ENCODE results near the gene RBM17. TPM values are rescaled to one million over a fixed set of nuclear protein-coding genes. Genes with fewer than 3 reads are reported as not detected.

The RBM17 gene
- total and polyA plus RNA-seq, 2 of the 13 experiments (the other 11 are each of a cell fraction or from before 2014, with no cell fraction given), result 30.7 to 77.5 TPM

GRCh38 chr10:6053816-6054631, 34.8 kb upstream of the RBM17 start (continued):
- TF ChIP-seq, protein P1, sequence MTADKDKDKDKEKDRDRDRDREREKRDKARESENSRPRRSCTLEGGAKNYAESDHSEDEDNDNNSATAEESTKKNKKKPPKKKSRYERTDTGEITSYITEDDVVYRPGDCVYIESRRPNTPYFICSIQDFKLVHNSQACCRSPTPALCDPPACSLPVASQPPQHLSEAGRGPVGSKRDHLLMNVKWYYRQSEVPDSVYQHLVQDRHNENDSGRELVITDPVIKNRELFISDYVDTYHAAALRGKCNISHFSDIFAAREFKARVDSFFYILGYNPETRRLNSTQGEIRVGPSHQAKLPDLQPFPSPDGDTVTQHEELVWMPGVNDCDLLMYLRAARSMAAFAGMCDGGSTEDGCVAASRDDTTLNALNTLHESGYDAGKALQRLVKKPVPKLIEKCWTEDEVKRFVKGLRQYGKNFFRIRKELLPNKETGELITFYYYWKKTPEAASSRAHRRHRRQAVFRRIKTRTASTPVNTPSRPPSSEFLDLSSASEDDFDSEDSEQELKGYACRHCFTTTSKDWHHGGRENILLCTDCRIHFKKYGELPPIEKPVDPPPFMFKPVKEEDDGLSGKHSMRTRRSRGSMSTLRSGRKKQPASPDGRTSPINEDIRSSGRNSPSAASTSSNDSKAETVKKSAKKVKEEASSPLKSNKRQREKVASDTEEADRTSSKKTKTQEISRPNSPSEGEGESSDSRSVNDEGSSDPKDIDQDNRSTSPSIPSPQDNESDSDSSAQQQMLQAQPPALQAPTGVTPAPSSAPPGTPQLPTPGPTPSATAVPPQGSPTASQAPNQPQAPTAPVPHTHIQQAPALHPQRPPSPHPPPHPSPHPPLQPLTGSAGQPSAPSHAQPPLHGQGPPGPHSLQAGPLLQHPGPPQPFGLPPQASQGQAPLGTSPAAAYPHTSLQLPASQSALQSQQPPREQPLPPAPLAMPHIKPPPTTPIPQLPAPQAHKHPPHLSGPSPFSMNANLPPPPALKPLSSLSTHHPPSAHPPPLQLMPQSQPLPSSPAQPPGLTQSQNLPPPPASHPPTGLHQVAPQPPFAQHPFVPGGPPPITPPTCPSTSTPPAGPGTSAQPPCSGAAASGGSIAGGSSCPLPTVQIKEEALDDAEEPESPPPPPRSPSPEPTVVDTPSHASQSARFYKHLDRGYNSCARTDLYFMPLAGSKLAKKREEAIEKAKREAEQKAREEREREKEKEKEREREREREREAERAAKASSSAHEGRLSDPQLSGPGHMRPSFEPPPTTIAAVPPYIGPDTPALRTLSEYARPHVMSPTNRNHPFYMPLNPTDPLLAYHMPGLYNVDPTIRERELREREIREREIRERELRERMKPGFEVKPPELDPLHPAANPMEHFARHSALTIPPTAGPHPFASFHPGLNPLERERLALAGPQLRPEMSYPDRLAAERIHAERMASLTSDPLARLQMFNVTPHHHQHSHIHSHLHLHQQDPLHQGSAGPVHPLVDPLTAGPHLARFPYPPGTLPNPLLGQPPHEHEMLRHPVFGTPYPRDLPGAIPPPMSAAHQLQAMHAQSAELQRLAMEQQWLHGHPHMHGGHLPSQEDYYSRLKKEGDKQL (CRISPR knock-in tag; IDR thresholded peaks at IDR 0.05; ENCODE audit: low read depth), result no peak
- TF ChIP-seq ARNT (IDR thresholded peaks at IDR 0.05), result no peak
- TF ChIP-seq HMG20B (CRISPR knock-in tag; conservative IDR thresholded peaks at IDR 0.05), result no peak
- TF ChIP-seq ZNF746 (CRISPR knock-in tag; IDR thresholded peaks at IDR 0.05), result no peak
- peak; percentile 51; the same call in 1 of the 2 replicates for TF ChIP-seq ZBTB38 (CRISPR knock-in tag; IDR thresholded peaks at IDR 0.05)
- no peak for TF ChIP-seq HIVEP1 (CRISPR knock-in tag; IDR thresholded peaks at IDR 0.05)
- no peak for TF ChIP-seq EP300 (IDR thresholded peaks at IDR 0.05; ENCODE audit: low read depth in 2 of 2, low read length in 2 of 2)
- TF ChIP-seq EP300 (CRISPR knock-in tag; IDR thresholded peaks at IDR 0.05; ENCODE audit: borderline replicate concordance), result no peak
- no peak for TF ChIP-seq ZNF136 (CRISPR knock-in tag; IDR thresholded peaks at IDR 0.05; ENCODE audit: low read depth)
- TF ChIP-seq JUN (CRISPR knock-in tag; IDR thresholded peaks at IDR 0.05), result no peak
- no peak for TF ChIP-seq DMTF1 (CRISPR knock-in tag; IDR thresholded peaks at IDR 0.05)
- TF ChIP-seq MAZ (IDR thresholded peaks at IDR 0.05; ENCODE audit: borderline replicate concordance, low read depth, low read length), result no peak
- no peak for TF ChIP-seq MAZ (CRISPR knock-in tag; IDR thresholded peaks at IDR 0.05; ENCODE audit: low read depth)
- no peak for TF ChIP-seq IRF1 (CRISPR knock-in tag; IDR thresholded peaks at IDR 0.05; ENCODE audit: low read depth)
- TF ChIP-seq ZNF549 (CRISPR knock-in tag; IDR thresholded peaks at IDR 0.05), result no peak
- peak; percentile 26; the same call in 1 of the 2 replicates for TF ChIP-seq DMAP1 (CRISPR knock-in tag; IDR thresholded peaks at IDR 0.05)
- TF ChIP-seq, protein P2, sequence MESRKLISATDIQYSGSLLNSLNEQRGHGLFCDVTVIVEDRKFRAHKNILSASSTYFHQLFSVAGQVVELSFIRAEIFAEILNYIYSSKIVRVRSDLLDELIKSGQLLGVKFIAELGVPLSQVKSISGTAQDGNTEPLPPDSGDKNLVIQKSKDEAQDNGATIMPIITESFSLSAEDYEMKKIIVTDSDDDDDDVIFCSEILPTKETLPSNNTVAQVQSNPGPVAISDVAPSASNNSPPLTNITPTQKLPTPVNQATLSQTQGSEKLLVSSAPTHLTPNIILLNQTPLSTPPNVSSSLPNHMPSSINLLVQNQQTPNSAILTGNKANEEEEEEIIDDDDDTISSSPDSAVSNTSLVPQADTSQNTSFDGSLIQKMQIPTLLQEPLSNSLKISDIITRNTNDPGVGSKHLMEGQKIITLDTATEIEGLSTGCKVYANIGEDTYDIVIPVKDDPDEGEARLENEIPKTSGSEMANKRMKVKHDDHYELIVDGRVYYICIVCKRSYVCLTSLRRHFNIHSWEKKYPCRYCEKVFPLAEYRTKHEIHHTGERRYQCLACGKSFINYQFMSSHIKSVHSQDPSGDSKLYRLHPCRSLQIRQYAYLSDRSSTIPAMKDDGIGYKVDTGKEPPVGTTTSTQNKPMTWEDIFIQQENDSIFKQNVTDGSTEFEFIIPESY (CRISPR knock-in tag; IDR thresholded peaks at IDR 0.05), result no peak
- no peak for TF ChIP-seq NPAS2 (CRISPR knock-in tag; IDR thresholded peaks at IDR 0.05; ENCODE audit: borderline replicate concordance)
- TF ChIP-seq FOXA3 (CRISPR knock-in tag; IDR thresholded peaks at IDR 0.05), result no peak
- no peak for TF ChIP-seq SP2 (CRISPR knock-in tag; IDR thresholded peaks at IDR 0.05)

Measured in HepG2 (cell line).